NCI-H1417 (cell line): ENCODE data around the gene DLGAP1.

ENCODE experiments used
- DNase-seq, 3 experiments: peaks; one replicate each; lab custom pipeline; 2025; lab: John Stamatoyannopoulos, UW

Gene DLGAP1

DNA sequence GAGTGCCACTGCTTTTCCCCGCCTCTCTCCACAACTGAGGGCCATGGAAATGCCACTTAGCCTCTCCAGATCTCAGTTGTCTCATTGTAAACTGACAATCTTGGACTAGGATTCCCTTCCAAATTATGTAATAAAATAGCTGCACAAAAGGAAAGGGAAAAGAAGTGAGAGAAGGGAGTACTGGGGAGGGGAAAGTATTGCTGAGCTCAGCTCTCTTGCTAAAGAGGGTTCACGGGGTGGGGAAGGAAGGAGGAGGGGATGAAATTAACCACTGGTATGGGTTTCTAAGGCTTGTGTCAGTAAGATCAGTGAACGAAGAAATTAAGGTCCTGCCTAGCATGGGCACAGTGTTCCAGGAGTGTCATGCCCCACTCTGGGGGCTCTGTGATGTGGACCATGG lies 587.9 kb downstream of the DLGAP1 start:
- DNase-seq: no peak

DNA sequence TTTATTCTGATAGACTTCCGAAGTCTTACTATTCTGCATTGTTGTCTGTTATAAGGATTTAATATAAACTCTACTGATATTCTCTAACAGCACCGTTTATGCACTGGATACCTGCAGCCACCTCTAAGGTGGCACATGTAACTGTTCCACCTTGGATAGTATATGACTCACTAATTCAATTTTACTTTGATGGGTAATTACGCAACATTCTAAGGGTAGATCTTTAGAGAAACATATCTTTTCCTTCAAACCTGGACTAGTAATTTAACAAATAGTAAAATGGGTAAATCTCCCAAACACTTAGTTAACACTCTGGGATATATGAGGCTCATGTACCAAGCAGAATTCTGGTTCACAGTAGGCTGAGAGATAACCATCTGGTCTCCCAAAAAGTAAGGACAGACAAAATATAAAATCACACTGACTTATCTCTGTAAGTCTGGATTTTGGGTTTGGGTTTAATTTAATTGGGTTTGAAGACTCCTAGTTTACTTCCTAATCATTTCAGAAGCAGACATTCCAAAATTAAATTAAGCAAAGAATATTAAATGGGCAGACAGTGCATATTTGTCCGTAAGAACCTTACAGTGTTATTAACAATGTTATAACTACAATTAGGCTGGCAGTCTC lies 590.3 kb downstream of the DLGAP1 start:
- no peak for DNase-seq

DNA sequence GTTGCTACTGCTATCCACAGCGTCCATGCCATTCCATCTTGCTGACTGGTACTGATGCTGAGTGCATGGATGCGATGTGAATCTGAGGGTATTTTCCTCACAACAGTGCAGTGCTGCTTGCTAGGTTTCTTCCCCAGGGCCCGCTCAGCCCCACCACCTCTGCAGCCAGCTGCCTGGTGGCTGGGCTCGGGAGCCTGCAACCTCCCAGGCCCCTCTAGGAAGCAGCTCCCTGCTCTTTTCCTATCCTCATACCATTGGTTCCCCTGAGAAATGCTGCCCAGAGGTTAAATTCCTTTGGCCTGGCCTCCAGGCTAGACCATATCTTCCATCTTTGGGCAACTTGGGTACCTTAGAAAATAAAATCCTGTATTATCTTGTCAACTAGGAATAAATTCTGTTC lies 591.5 kb downstream of the DLGAP1 start:
- DNase-seq: no peak

DNA sequence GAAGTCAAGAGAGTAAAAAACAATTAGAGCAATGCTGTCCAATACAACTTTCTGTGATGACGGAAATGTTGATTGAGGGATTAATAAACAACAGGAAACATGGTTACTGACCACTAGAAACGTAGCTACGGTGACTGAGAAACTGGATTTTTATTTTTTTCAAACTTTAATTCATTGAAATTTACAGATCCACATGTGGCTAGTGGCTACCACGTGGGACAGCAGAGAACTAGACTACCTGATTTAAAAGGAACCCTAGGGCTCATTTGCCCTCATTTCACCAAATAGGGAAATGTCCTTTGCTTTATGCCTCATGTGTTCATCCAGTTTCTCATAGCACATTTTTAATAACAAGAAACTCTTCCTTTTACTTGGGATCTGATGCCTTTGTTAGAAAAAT lies 592.1 kb downstream of the DLGAP1 start:
- no peak for DNase-seq

DNA sequence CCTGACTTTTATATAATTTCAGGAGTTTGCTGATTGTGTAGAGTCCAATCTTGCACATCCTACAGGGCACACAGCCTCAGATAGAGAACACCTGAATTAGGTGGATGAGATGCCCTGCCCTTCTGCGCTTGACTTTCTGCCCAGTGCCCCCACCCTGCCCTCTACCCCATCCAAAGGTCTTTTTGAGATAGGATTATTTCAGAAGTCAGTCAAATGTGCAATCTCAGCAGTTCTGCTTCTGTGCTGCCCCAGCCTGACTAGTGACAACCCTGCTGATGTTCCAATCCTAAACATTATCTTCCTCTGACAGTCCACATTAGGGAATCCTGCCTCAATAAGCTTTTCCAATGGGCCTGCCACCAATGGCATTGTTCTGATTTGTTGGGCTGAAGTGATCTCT lies 593.6 kb downstream of the DLGAP1 start:
- DNase-seq: no peak

DNA sequence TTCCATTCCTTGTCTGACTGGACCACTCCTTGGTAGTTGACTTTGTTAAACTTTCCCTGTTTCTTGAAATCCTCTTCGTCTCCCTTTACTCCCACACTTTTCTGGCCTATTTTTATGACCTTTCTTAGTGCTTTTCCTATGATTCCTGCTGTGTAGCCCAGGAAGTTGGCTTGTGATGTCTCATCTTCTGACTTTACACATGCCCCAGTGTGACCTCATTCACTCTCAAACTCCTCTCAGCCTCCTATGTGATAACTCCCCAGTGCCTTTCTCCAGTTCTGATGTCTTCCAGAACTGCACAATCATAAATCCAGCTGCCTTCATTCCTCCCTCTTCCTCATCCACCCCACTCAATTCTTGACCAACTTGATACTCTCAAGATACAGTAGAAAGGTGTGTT lies 597.6 kb downstream of the DLGAP1 start:
- no peak for DNase-seq

DNA sequence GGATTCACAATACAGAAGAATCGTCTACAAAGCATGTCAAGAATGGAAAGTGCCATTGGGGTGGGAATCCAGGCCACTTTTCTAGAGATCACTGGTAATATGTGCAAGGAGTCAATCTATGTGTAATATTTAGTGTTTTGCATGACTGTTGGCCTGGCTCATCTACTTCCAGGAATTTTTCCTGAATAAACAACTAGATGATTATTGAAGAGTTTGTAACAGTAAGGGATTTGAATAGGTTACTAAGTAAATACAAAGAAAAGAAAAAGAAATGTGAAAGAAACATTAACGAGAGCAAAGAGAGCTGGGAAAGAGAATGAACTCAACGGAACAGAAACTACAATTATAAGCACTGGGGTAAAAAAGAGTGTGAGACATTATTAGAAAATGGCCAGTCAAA lies 599.1 kb downstream of the DLGAP1 start:
- DNase-seq: no peak

DNA sequence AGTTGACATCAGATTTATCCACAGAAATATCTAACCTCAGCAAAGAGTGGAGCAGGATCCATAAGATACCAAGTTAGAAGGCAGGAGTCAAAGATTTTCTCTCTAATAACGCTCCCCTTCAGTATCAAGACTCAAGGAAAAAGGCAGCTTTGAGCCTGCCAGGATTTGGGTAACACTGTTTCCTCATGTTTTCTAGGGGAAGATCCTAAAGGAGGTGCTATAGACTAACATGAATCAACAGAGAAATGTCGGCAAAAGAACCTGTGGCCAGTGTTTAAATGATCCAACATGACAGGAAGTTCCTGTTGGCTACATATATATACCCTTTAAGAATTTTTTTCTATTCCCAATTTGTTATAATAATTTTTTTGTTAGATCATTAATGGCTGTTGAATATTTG lies 602.8 kb downstream of the DLGAP1 start:
- DNase-seq: no peak

DNA sequence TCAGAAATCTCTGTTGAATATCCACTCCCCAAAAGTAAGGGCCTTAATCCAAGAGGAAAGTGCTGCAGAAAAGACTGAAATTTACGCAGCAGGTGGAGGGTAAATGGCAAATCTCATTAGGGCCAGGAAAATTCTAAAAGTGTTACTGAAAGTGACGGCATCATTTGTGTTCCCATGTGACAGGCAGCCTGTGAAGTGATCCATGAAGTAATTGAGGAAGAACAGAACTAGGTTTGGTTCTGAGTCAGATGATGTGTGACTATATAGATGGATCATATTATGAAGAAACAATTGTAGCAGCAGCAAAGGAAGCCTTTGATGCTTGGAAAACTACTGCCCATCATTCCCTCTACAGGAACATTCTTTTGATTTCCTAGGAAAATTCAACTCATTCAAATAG lies 603.9 kb downstream of the DLGAP1 start:
- no peak for DNase-seq

DNA sequence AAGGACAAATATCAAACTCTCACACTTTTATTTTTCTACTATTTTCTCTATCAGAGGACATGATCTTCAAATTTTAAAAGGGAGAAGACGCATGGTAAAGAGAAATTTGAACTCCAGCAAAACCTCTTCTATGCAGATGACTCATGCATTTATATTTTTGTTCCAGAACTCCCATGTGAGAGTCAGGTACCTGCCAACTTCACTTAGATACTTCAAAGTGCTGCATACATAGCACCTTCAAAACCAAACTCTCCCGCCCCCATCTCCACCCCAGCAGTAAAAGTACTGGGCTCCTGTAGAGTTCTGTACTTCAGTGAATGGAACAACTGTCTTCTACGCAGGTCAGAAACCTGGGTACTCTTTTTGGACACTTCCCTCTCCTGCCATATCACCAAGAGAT lies 606.8 kb downstream of the DLGAP1 start:
- no peak for DNase-seq

DNA sequence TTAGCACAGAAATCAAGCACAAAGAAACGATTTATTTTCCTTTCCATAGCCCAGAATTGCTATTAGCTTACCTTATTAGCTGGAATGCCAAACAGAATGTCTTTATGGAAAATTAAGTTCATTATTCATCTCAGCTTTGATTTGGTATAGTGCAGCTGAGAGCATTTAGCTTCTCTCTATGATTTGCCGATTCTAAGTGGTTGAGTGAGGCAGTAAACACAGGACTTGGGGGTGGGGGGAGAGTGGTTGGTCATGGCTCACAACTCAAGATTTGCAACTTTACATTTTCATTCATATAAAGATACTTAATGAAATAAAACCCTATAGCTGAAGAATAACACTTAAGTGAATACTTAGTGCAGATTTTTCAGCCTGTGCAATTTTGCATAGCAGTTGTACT lies 609.9 kb downstream of the DLGAP1 start:
- DNase-seq: peak in 2 of 3 experiments; percentile 6 to 39

DNA sequence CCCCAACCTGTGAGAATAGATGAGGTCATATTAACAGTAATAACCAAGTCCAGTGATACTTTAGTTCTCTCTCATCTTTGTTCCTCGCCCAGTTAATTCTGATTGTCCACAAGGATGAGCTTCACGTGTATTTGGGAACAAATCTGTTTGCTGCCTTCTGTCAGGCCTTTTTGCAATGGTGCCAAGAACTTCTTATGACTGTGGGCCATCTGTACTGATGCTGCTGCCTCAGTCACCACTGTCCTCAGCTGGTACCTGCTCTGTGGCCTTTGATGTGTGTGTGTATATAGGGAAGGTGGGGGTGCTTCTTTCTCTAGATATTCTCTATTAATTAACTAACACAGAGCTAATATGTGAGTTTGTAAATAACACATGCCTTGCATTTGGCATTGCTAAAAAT lies 612.3 kb downstream of the DLGAP1 start:
- DNase-seq: no peak

DNA sequence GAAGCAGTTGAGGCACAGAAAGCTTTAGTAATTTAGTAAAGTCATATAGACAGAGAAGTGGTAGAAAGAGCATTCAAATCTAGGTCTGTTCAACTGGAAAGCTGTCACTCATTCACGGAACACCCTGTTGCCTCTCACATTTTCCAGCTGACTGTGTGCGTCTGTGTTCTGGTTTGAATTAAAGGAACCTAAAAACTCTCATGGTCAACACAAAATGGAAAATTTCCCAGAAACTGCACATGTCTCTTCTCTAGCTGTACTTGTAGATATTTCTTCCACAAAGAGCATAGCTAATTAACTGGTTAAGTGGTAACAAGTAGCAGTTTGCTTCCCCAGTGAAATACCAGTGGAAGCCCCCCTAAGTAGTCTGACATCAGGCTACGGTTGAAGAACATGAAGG lies 614.3 kb downstream of the DLGAP1 start:
- no peak for DNase-seq

DNA sequence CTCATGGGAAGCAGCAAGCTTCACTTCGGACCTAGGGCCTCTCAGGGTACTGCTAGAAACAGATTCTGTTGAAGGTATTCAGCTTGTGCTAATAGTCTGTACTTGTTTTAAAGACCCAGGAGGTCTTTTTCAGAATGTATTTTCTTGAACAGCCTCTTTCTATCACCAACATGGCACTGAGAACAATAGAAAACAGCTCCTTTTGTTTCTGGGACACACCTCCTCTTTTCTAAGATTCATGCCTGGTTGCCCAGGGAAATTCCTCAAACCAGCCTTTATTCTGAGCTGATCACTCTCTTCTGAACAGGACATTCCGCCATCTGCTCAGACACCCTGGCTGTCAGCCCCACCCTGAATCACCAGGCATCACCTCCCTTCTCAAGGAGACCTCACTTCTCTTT lies 615.5 kb downstream of the DLGAP1 start:
- DNase-seq: no peak

DNA sequence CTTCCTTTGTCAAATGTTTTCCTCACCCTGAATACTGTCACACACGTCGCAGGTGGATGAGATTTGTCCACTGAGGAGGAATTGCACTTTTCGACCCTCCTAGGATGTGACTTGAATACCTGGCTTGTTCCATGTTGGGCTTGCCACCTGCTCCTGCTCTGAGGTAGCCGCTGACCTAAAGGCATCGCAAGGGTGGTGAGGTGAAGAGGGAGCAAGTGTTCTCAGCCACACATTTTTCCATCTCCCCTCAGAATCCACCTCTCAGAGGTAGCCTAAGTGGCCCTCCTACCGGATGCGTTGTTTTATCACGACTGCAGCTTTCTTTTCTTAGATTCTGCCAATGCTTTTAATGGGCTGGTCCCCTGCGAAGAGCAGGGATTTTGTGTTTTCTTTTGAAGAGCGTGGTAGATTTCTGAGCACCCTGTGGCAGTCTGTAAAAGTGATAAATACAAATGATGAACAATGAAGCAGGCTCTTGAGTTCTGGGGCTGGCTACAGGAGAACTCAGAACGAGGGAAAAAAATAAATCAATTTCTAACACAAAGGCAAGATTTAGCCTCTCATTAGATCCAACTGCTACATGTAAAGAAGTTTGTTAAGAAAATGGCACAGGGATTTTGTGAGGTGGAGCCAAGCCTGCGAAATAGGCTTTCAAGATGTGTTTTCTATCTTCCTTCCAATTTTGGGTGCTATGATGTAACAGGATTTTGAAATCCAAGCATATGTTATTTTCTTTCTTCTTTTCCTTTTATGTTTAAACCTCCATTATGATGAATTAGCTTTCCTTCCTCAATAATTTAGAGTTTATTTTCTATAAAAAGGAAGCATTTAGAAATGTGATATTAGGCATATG lies 618.4 kb downstream of the DLGAP1 start:
- DNase-seq: peak; percentile 4 to 53 (median 34)

DNA sequence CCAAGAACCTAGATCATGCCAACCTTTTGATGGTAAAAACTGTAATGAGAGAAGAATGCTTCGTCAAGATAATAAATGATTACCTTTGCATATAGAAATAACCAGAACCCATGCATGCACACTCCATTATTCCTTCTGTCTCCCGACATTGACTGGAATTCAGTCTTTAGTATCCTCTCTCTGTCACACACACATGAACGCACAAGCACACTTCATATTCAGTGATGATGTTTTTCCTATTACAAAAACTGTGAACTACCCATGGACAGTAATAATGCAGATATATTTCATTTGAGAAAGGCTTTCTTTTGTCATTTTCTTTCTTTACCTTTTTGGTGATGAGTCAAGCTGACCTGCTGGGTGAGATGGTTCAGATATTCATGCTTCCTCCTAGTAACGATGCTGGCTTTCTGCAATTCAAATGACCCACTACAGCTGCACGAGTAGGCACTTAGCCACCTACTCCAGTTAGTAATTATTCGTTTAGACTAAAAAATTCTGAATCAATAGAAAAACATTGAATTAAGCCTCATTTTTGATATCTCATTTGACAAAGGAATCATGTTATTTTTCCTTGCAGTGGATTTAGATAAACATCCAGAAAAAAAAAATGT lies 623.0 kb downstream of the DLGAP1 start:
- DNase-seq: peak in 2 of 3 experiments; percentile 42 to 48

DNA sequence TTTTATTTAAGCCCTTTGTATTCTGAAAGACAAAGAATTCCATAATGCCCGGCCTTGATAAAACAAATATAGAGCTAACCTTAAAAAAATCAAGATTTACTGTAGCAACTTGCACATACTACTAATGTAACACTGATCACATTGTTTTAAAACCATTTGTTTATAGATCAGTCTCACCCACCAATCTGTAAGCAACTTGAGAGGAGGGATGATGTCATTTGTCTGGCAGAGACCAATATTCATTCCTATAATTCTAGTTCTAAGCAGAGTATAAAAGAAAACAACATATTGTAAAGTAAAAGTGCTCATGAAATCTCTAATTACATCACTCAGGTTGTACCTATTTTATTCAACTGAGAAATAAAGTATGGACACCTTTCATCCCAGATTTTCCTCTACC lies 624.5 kb downstream of the DLGAP1 start:
- DNase-seq: no peak

DNA sequence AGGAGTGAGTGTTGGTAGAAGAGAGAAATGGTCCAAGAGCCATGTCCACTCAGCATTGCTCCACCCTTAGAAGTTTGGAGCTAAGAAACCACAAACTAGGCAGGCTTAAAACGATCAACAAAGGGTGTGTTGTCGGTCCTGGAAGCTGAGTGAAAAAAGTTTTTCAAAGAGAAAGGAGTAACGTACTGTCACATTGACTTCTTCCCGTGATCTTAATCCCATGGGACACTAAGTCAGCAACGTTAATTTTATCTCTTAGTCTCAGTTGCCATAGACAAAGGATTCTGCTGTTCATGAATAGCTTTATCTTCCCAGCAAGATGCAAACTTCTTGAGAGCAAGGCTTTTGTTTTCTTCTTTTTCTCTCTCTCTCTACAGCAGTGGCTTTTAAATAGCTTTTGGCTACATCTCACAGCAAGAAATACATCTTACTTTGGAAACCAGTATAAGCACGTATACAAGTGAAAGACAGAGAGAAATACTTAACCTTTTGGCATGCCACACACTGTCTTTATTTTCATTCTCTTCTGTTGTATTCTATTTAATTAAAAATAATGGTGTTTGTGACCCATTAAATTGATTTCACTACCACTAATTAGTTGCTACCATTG lies 627.8 kb downstream of the DLGAP1 start:
- no peak for DNase-seq

DNA sequence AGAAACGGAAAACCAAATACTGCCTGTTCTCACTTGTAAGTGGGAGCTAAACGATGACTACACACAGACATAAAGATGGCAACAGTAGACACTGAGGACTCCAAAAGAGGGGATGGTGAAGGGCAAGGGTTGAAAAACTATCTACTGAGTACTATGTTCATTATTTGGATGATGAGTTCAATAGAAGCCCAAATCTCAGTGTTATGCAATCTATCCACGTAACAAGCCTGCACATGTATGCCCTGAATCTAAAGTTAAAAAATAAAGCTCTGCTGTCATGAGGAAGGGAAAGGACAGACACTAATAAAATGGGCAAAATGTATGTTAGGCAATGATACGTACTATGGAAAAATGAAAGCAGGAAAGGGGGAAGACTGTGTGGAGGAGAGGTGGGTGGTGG lies 629.1 kb downstream of the DLGAP1 start:
- DNase-seq: no peak

DNA sequence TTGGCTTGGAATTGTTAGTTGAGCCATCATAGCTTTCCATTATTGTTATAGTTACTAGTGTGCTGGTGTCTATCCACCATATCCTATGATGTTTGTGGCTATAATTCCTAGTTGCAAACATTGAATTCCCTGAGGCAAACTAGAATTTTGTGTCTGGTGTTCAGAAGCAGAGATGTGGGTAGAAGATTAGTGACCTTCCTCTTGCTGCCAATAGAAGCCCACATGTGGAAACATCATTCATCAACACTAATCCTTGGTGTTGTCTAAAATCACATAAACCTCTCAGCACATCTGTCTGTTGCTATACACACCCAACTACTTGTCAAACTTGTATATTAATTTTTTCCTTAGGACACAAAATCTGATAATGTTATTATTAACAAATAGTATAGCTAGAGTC lies 631.0 kb downstream of the DLGAP1 start:
- DNase-seq: no peak

DNA sequence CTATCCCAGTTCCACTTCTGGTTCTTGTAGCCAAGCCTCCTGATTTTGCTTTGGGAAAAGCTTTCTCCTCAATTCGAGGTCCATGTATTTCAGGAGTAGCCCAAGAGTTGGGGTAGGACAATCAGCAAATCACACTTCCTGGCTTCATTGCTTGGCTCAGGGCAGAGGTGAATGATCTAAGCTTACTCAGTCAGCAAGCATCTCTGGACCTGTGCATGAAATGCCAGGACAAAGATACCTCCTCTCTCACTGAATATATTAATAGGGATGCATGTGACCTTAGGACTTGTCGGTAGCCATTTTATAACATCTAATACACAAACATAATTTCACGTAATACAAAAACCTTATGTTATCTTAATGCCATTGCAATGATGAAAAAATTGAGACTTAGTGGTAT lies 632.0 kb downstream of the DLGAP1 start:
- no peak for DNase-seq

DNA sequence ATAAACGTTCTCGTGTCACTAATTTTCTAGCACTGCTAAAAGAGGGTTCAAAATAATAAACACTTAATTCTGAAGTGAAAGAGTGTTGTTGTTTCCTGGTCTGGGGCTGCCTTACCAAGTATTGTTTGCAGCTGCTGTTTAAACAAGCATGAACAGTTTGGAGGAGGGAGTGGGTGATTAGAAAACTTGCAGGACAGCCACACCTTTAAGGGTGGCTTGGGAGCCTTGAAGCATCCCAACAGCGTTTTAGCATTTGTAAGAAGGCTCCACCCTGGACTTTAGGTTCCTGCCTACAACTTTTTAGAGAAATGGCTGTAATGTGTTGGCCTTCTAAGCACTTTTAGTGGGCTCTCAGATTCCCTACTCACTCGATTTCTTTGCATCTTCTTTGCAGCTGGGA lies 633.6 kb downstream of the DLGAP1 start:
- DNase-seq: peak in 2 of 3 experiments; percentile 6 to 46

DNA sequence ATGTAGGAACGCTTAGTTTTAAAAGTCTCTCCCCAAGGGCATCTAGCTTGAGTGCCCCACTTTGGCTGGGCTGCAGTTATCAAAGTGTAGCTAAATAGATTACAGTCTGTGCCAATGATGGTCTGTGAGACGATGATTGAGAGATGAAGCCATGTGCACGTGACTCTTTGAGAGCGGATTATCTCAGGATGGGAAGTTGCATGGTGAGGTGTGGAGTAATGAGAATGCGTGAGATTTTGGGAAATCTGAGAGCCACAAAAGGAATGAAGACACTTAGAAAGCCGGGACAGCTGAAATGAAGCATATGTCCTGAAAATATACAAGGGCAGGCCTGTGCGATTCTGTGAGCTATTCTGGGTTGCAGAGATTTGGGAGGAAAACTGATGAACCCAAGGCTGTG lies 635.1 kb downstream of the DLGAP1 start:
- DNase-seq: no peak
